GM12801 (cell line): ENCODE measurements around the gene ARHGAP9.

Source experiments
- CTCF ChIP-seq: IDR thresholded peaks from one replicate; pipeline ENCODE4 v1.5.1; 2011; ENCODE audit warnings: control low read depth; ENCODE audit not compliant: insufficient read length; ENCODE audit errors: extremely low read depth

ARHGAP9 gene

GRCh38 chr12:57467915-57468314 lies 11.8 kb downstream of the ARHGAP9 start:
- TF ChIP-seq CTCF = no peak

- no peak for TF ChIP-seq CTCF
These were observed 12.3 kb downstream of the ARHGAP9 start for GRCh38 chr12:57467212-57467874.

DNA sequence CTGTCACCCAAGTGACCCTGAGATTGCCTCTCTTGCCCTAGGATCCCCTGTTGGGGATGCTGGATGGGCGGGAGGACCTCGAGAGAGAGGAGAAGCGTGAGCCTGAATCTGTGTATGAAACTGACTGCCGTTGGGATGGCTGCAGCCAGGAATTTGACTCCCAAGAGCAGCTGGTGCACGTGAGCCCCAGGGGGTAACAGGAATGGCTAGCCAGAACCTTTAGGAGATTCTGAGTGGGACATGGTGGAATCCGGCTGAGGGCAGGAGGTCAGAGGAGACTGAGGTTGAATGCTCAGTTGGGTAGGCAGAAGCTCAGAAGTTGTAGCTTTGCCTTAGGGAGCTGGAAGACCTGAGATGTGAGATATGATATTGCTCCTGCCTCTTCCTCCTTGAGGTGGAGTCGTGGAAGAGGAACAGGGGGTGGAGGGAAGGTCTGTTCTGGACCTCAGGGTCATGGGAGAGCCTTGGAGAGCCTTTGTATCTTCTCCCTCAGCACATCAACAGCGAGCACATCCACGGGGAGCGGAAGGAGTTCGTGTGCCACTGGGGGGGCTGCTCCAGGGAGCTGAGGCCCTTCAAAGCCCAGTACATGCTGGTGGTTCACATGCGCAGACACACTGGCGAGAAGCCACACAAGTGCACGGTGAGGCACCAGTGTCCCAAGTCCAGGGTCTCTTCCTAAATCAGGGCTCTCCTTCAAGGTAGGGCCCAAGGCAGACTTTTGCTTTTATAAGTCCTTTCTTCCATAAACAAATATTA lies 13.7 kb downstream of the ARHGAP9 start:
- no peak for TF ChIP-seq CTCF

DNA sequence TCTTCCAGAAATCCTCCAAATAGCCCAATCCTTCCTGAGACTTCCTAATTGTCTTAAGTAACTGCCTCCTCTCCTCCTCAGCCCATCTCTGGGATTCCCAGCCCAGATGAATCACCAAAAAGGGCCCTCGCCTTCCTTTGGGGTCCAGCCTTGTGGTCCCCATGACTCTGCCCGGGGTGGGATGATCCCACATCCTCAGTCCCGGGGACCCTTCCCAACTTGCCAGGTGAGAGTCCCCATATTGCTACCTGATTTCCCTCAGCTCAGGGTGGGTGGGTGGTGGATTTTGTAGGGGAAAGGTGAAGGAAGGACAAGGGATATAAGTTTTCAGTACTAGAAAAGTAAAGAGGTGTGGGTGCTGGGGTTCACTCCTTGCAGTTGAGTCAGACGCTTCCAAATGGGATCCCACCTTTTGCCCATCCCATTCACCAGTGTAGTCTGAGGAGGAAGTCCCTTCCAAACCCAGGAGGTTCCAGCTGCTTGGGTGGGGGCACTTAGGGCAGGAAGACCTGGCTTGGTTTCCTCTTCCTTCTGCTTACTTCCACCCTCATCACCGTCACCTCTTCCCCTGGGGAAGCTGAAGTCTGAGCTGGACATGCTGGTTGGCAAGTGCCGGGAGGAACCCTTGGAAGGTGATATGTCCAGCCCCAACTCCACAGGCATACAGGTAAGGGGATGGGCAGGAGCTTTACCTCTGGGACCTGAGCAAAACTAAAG lies 14.5 kb downstream of the ARHGAP9 start:
- no peak for TF ChIP-seq CTCF

DNA sequence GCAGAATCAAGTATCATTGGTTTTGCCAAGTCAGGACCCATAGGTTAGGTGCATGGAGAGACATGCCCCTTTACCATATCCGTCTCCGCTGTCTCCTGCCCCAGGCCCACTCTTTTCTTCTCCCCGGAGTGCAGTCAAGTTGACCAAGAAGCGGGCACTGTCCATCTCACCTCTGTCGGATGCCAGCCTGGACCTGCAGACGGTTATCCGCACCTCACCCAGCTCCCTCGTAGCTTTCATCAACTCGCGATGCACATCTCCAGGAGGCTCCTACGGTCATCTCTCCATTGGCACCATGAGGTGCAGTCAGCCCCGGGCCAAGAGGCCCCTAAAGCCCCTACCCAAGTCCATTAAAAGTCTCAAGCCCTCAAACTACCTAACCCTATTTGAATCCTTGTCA lies 15.1 kb downstream of the ARHGAP9 start:
- no peak for TF ChIP-seq CTCF

DNA sequence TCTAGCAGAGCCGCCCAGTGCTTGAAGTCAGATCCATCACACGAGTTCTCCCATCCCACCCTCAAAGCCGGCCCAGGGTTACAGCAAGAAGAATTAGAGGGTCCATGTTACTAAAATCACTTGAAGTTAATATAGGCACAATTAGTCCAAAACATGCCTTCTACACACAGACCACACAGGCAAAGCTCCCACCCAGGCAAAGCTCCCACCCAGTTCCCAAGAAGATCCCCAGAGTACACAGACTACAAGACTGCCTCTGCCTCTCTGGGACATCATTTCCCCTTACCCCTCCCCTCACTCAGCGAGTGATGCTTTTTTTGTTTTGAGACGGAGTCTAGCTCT lies 16.8 kb downstream of the ARHGAP9 start:
- TF ChIP-seq CTCF = no peak

DNA sequence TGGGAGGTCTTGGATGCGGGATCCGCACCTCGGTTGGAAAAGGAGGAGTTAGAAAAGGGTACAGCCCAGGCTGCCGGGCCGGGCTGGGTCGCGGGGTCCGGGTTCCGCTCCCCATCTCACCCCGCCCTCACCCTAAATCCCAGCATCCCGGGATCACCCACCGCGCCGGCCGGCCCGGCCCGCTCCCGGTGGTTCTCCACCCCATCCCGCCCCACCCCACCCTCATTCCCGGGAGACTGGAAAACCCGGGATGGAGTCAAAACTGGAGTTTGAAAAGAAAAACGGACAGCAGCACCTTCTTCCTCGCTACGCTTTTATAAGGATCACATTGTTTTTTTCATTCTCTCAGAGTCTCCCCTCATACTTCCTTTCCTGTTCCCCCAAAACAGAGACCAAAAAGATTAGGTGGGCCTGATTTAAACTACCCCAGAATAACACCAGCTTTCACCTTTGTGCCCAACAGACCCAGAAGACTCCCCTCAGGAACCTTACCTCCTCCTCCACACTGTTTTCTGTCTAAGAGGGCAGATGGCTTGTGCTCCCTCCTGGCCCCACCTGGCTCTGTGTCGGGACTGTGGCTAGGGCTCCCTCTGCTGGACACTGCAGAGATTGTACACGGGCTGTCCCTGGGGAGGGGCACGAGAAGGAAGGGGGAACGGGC lies 17.3 kb downstream of the ARHGAP9 start:
- peak; percentile 59 for TF ChIP-seq CTCF
